Panc1 (cell line): Measurements from ENCODE around the gene AFF3.

ENCODE experiments used
- POLR2AphosphoS5 ChIP-seq: IDR thresholded peaks from 2 replicates; pipeline ENCODE4 v1.6.1; 2012; ENCODE audit warnings: mild to moderate bottlenecking, low read depth, low read length, moderate library complexity
- TCF7L2 ChIP-seq: IDR thresholded peaks from 2 replicates; pipeline ENCODE4 v1.6.1; 2011; ENCODE audit warnings: mild to moderate bottlenecking, low read depth, low read length, inconsistent platforms
- TF ChIP-seq, protein P1 (sequence below): fragments of 450-650 bp; IDR thresholded peaks from 2 replicates; pipeline ENCODE4 v1.5.1; 2017; ENCODE audit warnings: mild to moderate bottlenecking
- TF ChIP-seq, protein P2 (sequence below), 2 experiments: IDR thresholded peaks; 2 replicates each; pipeline ENCODE4 v1.6.1; 2011 to 2012; ENCODE audit warnings: low read depth in 2 of 2, control low read depth in 1 of 2, low read length in 1 of 2, mild to moderate bottlenecking in 1 of 2, moderate library complexity in 1 of 2; ENCODE audit not compliant: insufficient read depth in 1 of 2

GRCh38 chr2:100019499-100019898 is 122.9 kb downstream of the AFF3 start:
- TF ChIP-seq POLR2AphosphoS5 (no peak), TCF7L2 (no peak)
- TF ChIP-seq, protein P1, sequence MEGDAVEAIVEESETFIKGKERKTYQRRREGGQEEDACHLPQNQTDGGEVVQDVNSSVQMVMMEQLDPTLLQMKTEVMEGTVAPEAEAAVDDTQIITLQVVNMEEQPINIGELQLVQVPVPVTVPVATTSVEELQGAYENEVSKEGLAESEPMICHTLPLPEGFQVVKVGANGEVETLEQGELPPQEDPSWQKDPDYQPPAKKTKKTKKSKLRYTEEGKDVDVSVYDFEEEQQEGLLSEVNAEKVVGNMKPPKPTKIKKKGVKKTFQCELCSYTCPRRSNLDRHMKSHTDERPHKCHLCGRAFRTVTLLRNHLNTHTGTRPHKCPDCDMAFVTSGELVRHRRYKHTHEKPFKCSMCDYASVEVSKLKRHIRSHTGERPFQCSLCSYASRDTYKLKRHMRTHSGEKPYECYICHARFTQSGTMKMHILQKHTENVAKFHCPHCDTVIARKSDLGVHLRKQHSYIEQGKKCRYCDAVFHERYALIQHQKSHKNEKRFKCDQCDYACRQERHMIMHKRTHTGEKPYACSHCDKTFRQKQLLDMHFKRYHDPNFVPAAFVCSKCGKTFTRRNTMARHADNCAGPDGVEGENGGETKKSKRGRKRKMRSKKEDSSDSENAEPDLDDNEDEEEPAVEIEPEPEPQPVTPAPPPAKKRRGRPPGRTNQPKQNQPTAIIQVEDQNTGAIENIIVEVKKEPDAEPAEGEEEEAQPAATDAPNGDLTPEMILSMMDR = no peak
- TF ChIP-seq, protein P2, sequence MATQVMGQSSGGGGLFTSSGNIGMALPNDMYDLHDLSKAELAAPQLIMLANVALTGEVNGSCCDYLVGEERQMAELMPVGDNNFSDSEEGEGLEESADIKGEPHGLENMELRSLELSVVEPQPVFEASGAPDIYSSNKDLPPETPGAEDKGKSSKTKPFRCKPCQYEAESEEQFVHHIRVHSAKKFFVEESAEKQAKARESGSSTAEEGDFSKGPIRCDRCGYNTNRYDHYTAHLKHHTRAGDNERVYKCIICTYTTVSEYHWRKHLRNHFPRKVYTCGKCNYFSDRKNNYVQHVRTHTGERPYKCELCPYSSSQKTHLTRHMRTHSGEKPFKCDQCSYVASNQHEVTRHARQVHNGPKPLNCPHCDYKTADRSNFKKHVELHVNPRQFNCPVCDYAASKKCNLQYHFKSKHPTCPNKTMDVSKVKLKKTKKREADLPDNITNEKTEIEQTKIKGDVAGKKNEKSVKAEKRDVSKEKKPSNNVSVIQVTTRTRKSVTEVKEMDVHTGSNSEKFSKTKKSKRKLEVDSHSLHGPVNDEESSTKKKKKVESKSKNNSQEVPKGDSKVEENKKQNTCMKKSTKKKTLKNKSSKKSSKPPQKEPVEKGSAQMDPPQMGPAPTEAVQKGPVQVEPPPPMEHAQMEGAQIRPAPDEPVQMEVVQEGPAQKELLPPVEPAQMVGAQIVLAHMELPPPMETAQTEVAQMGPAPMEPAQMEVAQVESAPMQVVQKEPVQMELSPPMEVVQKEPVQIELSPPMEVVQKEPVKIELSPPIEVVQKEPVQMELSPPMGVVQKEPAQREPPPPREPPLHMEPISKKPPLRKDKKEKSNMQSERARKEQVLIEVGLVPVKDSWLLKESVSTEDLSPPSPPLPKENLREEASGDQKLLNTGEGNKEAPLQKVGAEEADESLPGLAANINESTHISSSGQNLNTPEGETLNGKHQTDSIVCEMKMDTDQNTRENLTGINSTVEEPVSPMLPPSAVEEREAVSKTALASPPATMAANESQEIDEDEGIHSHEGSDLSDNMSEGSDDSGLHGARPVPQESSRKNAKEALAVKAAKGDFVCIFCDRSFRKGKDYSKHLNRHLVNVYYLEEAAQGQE (IDR thresholded peaks at IDR 0.05; ENCODE audit: insufficient read depth in 1 of 2, low read depth in 2 of 2, low read length in 1 of 2) = no peak
